Peyer's patch (tissue), 4 donors: ENCODE data around the gene TMEM91. TPM values are rescaled to one million over a fixed set of nuclear protein-coding genes. Genes with fewer than 3 reads are reported as not detected.

Experiments used
- DNase-seq, 3 donors: peaks; one replicate each; pipeline ENCODE4 v3.0.0-alpha.2; 2017 to 2019
- H3K27ac ChIP-seq, 4 donors: fragments of 200-600 bp; sonication (generic); one replicate each; pipeline ENCODE4 v1.5.1; 2016 to 2019
- H3K27me3 ChIP-seq, 2 donors: fragments of 200-600 bp; sonication (generic); one replicate each; pipeline ENCODE4 v1.5.1; 2019
- H3K36me3 ChIP-seq, 3 donors: fragments of 200-600 bp; sonication (generic); one replicate each; pipeline ENCODE4 v1.5.1; 2016 to 2019
- H3K4me1 ChIP-seq, 4 donors: fragments of 200-600 bp; sonication (generic); one replicate each; pipeline ENCODE4 v1.5.1; 2016 to 2019
- H3K4me3 ChIP-seq, 4 donors: fragments of 200-600 bp; sonication (generic); 1 replicate in 3 of 4; 2 replicates in 1 of 4; pipeline ENCODE4 v1.5.1; 2016 to 2019; ENCODE audit warnings: mild to moderate bottlenecking in 1 of 4
- H3K9me3 ChIP-seq, 4 donors: fragments of 200-600 bp; sonication (generic); one replicate each; pipeline ENCODE4 v1.5.1; 2016 to 2019; ENCODE audit warnings: mild to moderate bottlenecking in 1 of 4
- CTCF ChIP-seq, 6 experiments: fragments of 450-650 bp in 4 of 6; fragments of 200-600 bp in 2 of 6; sonication (generic) in 1 of 6; IDR thresholded peaks; one replicate each; pipeline ENCODE4 v1.5.1; 2017 to 2019; ENCODE audit warnings: antibody characterized with exemption in 6 of 6, mild to moderate bottlenecking in 3 of 6, moderate library complexity in 1 of 6
- POLR2A ChIP-seq, 2 donors: fragments of 450-650 bp; IDR thresholded peaks; one replicate each; pipeline ENCODE4 v1.5.1; 2017; ENCODE audit warnings: antibody characterized with exemption in 2 of 2, mild to moderate bottlenecking in 2 of 2, moderate library complexity in 2 of 2
- total RNA-seq, 4 donors: library from RNA; depleted of rRNA; stranded (reverse); fragments of >200 nt; gene quantifications; one replicate each; pipeline ENCODE4 v1.1.0, GENCODE V29; 2016

Gene TMEM91
- total RNA-seq = 10 to 100 TPM in 2 of 4 donors, 1 to 10 TPM in 2; 8.3 to 19.6 (median 11.0) TPM

GRCh38 chr19:41376241-41376997, at the start of gene TMEM91:
TSS of gene TMEM91 (plus strand) at chr19:41376533. CDS start at chr19:41378310, 1,777 bp downstream.
- Histone ChIP-seq H3K4me3 (peak within 1 kb of the TSS; percentile 48 to 79 (median 62)), H3K4me1 (peaks cover 0 to 17% (median 5%) of the 10 kb centered on the region in 4 donors), H3K36me3 (no peaks in the 10 kb centered on the region), H3K9me3 (no peaks in the 10 kb centered on the region), H3K27ac (peak within 1 kb of the TSS; percentile 39 to 66 (median 58)), H3K27me3 (no peaks in the 10 kb centered on the region)
- peak; percentile 36 to 63 (median 60) for DNase-seq
- TF ChIP-seq CTCF (IDR thresholded peaks at IDR 0.05) = no peak
- no peak for TF ChIP-seq POLR2A (IDR thresholded peaks at IDR 0.05)

- Histone ChIP-seq H3K27ac (peak overlapping the region; percentile 71 to 87 (median 80)), H3K36me3 (peaks cover 0 to 22% (median 0%) of the 10 kb centered on the region in 3 donors), H3K4me3 (peak overlapping the region; percentile 0 to 39 (median 30)), H3K4me1 (peaks cover 9 to 72% (median 45%) of the 10 kb centered on the region in 4 donors), H3K27me3 (no peaks in the 10 kb centered on the region), H3K9me3 (no peaks in the 10 kb centered on the region)
- TF ChIP-seq CTCF (IDR thresholded peaks at IDR 0.05) (no peak), POLR2A (IDR thresholded peaks at IDR 0.05) (no peak)
- no peak for DNase-seq
Measured at GRCh38 chr19:41327076-41327575, 49.2 kb upstream of the TMEM91 start.

GRCh38 chr19:41327576-41328156, 48.7 kb upstream of the TMEM91 start:
- Histone ChIP-seq H3K4me1 (peaks cover 9 to 66% (median 43%) of the 10 kb centered on the region in 4 donors), H3K27ac (peak overlapping the region; percentile 71 to 87 (median 80))
- DNase-seq = peak; percentile 84 to 94 (median 88)

GRCh38 chr19:41328157-41328841, 48.0 kb upstream of the TMEM91 start:
- no peak for TF ChIP-seq CTCF (IDR thresholded peaks at IDR 0.05)
- TF ChIP-seq POLR2A (IDR thresholded peaks at IDR 0.05) = no peak
- peaks cover 9 to 60% (median 41%) of the 10 kb centered on the region in 4 donors for H3K4me1 ChIP-seq
- no peaks in the 10 kb centered on the region for H3K9me3 ChIP-seq
- peak in 2 of 3 donors; percentile 65 to 76 for DNase-seq
- H3K36me3 ChIP-seq = peaks cover 0 to 20% (median 0%) of the 10 kb centered on the region in 3 donors
- H3K27ac ChIP-seq = peak overlapping the region; percentile 71 to 87 (median 80)
- peak overlapping the region; percentile 0 to 39 (median 30) for H3K4me3 ChIP-seq
- H3K27me3 ChIP-seq = no peaks in the 10 kb centered on the region

More at GRCh38 chr19:41327576-41328156, 48.7 kb upstream of the TMEM91 start:
- Histone ChIP-seq H3K4me3 (peak overlapping the region; percentile 0 to 39 (median 30)), H3K9me3 (no peaks in the 10 kb centered on the region), H3K27me3 (no peaks in the 10 kb centered on the region), H3K36me3 (peaks cover 0 to 20% (median 0%) of the 10 kb centered on the region in 3 donors)
- no peak for TF ChIP-seq POLR2A (IDR thresholded peaks at IDR 0.05)
- no peak for TF ChIP-seq CTCF (IDR thresholded peaks at IDR 0.05)

GRCh38 chr19:41328842-41329225, 47.5 kb upstream of the TMEM91 start:
- Histone ChIP-seq H3K4me3 (peak overlapping the region in 2 of 4 donors; percentile 28 to 33), H3K9me3 (no peaks in the 10 kb centered on the region), H3K27me3 (no peaks in the 10 kb centered on the region), H3K27ac (peak overlapping the region; percentile 71 to 87 (median 80)), H3K4me1 (peaks cover 9 to 55% (median 38%) of the 10 kb centered on the region in 4 donors), H3K36me3 (peaks cover 0 to 20% (median 0%) of the 10 kb centered on the region in 3 donors)
- TF ChIP-seq POLR2A (IDR thresholded peaks at IDR 0.05) (no peak), CTCF (IDR thresholded peaks at IDR 0.05) (no peak)
- peak in 1 of 3 donors; percentile 36 for DNase-seq
